DLD1 (cell line): ENCODE data around the gene CFAP157.

ENCODE experiments used
- in situ Hi-C: cut with HindIII; loops from 2 replicates; pipeline ENCODE4 v1.10.0; 2017; ENCODE audit warnings: low sequenced_read_pairs

Gene CFAP157

GRCh38 chr9:127714951-127715469 is 8.2 kb downstream of the CFAP157 start:
- in situ Hi-C loops: no loop called here

- in situ Hi-C loops: no loop called here
Observed at GRCh38 chr9:127715470-127716337, 8.9 kb downstream of the CFAP157 start, which contains the start of the genes PTRH1 and TTC16. Gene PTRH1, minus strand, starts transcription at chr9:127715663. Its CDS starts 24 bp downstream, at chr9:127715639. Gene TTC16, plus strand, starts transcription at chr9:127716079. Its CDS starts 67 bp downstream, at chr9:127716146.

- in situ Hi-C loops: no loop called here
Observed at GRCh38 chr9:127716412-127716811, 9.6 kb downstream of the CFAP157 start.

- in situ Hi-C loops: no loop called here
Observed at GRCh38 chr9:127717766-127718165, 11.0 kb downstream of the CFAP157 start.

- in situ Hi-C loops: no loop called here
Observed at GRCh38 chr9:127720031-127720864, 13.5 kb downstream of the CFAP157 start.

GRCh38 chr9:127720865-127721227 is 14.1 kb downstream of the CFAP157 start:
- in situ Hi-C loops: no loop called here

- in situ Hi-C loops: no loop called here
Observed at GRCh38 chr9:127721391-127721821, 14.6 kb downstream of the CFAP157 start.

GRCh38 chr9:127722055-127722745 is 15.4 kb downstream of the CFAP157 start:
- in situ Hi-C loops: no loop called here

- in situ Hi-C loops: no loop called here
Observed at GRCh38 chr9:127723013-127723412, 16.2 kb downstream of the CFAP157 start.

- in situ Hi-C loops: no loop called here
Observed at GRCh38 chr9:127723444-127723843, 16.7 kb downstream of the CFAP157 start.

GRCh38 chr9:127724012-127724411 is 17.2 kb downstream of the CFAP157 start:
- in situ Hi-C loops: no loop called here

- in situ Hi-C loops: no loop called here
Observed at GRCh38 chr9:127726871-127727270, 20.1 kb downstream of the CFAP157 start.

GRCh38 chr9:127728808-127729207 is 22.0 kb downstream of the CFAP157 start:
- in situ Hi-C loops: no loop called here

- in situ Hi-C loops: no loop called here
Observed at GRCh38 chr9:127729522-127730256, 22.9 kb downstream of the CFAP157 start.

GRCh38 chr9:127730262-127730661 is 23.5 kb downstream of the CFAP157 start:
- in situ Hi-C loops: no loop called here

GRCh38 chr9:127730799-127731410 is 24.1 kb downstream of the CFAP157 start:
- in situ Hi-C loops: no loop called here

GRCh38 chr9:127731938-127732337 is 25.1 kb downstream of the CFAP157 start:
- in situ Hi-C loops: no loop called here

- in situ Hi-C loops: no loop called here
Observed at GRCh38 chr9:127732444-127732843, 25.7 kb downstream of the CFAP157 start.

GRCh38 chr9:127733614-127734013 is 26.8 kb downstream of the CFAP157 start:
- in situ Hi-C loops: no loop called here
